Activated naive CD4-positive, alpha-beta T cell treated with anti-CD3 and anti-CD28 coated beads, Interleukin-2, amount 50 U/mL, for 16 hours (primary cell): Measurements from ENCODE around the gene INTS12.

Experiments
- DNase-seq: peaks from one replicate; pipeline ENCODE4 v3.0.0-alpha.2; 2020

INTS12 gene

DNA sequence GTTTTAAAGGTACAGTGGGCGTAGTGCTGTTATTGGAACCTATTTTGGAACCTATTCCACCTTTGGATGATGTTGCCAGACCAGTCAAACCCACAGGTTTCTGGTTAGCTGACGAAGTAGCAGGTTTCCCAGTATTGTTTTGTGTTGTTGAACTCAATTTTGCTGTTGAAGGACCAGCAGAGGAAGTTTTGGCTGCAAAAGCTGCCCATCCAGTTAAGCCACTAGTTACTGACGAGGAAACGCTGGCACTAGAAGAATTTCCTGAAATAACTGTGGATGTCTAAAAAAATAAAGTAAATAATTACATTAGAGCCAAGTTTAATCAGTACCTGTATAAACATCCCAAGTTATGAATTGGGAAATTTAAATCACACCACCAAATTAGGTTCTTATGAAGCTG, 25.5 kb downstream of the INTS12 start:
- DNase-seq: no peak

DNA sequence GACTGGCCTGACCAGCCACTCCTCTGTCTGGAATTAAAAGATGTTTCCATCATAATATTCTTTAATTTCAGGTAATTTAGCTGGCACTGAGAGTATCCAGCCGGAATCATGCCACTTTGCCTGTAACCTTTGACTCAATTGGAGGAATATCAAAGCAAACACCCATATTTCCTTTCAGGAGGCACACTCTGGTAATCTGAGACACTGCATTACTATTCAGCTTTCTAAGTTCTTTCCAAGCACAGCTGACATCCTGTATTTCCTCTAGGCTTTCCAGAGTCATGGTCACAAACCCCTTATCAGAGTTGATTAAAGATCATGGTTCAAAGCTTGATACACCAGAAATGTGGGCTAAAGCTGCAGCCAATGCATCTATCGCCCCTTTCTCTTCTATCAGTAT, 29.3 kb downstream of the INTS12 start:
- DNase-seq: no peak

DNA sequence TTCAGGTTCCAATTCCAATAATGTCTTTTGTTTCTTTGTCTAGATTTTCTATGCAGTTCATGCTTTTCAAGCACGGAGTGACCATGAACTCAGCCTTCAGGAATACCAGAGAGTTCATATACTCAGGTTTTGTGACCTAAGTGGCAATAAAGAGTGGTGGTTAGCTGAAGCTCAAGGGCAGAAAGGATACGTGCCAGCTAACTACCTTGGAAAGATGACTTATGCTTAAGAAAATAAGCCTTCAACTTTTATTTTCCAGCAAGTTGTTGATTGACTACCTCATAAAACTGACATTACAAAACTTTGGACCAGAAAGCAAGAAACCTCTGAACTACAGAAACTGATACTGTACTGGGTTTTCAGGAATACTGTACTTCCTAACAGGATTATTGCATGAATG, 30.8 kb downstream of the INTS12 start:
- DNase-seq: no peak

DNA sequence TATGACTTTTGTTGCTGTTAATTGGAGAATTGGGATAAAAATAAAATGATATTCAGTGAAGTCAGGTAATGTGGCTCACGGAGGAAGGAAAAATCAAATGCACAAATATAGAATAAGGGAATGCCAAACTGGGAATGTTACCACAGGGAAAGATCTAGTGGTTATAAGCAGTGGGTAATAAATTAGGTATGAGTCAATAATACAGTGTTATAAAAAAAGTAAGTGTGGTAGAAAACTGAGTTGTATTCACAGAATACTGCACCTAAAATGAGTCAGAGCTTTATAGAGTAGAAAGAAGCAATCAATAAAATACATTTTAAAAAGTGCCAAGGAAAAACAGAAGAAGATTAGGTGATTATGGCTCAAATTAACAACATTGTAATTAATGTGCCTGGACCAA, 34.5 kb downstream of the INTS12 start:
- no peak for DNase-seq

DNA sequence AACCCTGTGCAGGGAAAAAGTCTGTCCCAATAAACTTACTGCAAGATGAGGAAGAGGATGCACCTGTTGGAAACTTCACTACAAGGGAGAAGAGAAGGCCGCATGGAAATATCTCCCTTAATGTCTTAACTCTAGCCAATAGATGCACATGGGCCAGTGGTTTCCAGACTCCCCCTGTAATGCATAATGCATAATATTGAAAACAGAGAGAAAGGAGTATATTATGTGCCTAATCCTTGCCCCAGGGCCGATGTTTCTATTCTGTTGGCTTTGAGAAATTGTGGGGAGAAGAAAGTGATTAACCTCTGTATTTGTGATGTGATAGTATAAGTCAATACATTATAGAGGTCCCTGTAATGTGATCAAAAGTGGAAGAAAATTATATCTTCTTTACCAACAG, 37.2 kb downstream of the INTS12 start:
- DNase-seq: no peak

DNA sequence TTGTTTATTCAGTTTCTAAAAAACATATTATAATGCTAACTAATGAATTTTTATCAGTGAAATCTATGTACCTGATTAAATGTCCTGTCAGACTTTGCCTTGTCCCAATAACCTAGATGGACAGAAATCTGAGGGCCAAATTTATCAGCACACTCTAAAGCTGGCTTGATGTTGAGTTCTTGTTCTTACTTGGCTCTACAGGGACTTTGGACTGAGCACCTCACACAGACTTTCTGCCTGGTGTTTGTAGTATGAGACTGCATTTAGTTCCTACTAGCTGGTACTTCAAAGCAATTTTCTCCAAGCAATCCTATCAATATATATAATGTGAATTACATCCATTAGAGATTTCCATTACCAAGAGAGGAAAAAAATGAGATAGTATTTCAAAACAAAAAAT, 37.8 kb downstream of the INTS12 start:
- DNase-seq: no peak

DNA sequence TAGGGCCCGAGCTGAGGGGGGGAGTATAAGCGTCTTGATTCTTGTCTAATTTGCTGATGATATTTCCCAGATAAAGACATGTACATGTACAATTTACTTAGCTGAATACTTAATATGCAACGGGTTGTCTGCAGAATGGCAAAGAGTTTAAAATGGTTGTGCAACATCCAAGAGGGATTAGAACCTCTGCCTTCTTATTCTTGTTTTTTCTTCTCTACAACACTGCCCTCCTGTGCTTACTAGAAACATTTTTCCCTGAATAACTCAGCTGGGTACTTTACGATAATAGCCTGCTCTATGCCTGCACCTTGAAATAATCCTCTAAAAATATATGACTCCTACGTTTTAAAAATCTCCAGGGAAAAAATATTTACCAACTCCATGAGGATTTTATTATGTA, 41.8 kb downstream of the INTS12 start:
- DNase-seq: no peak

DNA sequence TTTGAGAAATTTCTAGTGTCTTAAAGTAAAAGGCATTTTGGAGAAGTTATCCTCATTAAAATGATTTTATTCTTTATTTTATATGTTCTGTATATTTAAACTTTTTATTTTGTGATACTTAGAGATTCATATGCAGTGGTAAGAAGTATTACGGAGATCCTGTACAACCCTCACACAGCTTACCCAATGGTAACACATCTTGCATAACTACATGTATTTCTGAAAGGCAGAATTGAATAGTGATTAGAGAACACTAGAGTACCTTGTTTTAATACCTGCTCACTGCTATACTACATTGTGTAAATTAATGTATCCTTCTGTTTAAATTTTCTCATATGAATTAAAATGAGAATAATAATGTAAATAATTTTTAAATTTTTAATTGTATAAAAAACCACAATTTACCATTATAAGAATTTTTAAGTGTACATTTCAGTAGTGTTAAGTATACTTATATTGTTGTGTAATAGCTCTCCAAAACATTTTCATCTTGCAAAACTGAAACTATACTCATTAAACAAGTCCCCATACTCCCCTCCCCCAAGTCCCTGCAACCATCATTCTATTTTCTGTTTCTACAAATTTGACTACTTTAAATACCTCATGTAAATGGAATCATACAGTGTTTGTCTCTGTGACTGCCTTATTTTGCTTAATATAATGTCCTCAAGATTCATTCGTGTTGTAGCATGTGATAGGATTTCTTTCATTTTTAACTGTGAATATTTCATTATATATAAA, 45.4 kb downstream of the INTS12 start:
- DNase-seq: no peak

DNA sequence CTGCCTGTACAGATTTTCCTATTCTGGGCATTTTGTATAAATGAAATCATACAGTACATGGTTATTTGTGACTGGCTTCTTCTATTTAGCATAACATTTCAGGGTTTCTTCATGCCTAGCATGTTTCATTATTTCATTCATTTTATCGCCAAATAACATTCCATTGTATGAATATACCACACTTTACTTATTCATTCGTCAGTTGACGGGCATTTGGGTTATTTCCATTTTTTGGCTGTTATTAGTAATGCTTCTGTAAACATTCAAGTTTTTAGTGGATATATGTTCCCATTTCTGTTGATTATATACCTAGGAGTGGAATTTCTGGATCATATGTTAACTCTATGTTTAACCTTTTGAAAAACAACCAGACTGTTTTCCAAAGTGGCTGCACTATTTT, 47.5 kb downstream of the INTS12 start:
- DNase-seq: no peak

DNA sequence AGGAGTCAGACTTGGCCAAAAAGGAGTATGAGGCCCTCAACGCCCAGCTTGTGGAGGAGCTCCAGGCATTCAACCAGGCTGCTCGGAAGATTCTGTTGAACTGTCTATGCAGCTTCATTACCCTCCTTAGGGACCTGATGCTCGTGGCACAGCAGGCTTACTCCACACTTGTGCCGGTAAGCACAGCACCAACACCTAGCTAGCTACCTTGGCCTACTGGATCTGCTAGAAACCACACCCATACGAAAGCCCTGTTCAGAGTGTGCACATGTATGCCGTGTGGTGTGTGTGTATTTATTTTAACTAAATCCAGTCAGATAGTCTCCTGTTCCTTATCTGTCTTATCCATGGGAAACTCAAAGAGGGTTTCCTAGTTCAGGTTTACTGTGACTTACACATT, 49.3 kb downstream of the INTS12 start:
- DNase-seq: no peak

DNA sequence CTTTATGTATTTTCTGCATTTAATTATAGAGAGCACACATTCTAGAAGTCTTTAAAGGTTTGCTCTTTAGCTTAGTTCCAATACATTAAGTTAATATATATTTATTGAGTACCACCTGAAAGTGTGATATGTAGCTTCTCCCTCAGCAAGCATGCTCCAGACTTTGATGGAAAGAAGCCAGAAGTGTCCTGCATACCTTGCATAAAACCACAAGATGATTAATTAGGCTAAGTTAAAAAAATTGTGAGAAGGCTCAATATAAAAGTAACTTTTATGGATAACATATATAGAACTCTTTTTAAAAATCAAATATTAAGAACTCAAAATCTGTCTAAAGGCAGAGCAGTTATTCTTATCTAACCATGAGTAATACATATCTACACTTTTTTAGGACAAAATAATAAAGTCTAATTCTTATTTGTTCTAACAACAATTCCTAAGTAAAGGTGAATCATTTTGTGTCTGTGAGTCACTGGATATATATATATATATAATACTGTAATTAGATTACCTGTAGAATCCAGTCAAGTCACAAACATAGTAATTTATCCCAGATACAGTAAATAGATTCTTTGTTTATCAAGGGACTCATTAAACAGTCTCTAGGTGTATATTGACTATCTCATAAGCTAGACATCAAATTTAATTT, 51.2 kb downstream of the INTS12 start:
- no peak for DNase-seq

DNA sequence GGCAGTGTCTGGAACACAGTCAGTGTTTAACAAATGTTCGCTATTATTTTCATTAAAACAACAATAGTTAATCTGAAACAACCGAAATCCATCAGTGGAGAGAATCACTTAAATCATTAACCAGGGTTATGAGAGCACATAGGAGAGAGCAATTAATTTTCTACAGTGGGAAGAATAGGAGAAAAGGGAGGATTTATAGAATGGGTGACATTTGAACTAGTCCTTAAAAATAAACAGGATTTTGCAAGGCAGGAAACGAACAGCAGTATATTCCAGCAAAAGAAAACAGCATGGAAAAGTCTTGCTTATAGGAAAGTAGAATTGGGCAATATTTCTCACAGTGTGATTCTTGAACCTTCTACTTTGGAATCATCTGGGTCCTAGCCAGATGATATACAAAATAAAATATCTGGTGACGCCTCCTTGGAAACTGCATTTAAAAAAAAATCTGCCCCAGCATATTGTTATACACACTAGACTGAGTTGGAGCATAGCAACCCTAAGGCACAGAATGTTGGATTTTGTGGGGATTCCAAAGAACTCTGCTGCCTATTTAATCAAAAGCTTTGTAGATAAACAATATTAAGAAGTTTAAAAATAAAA, 56.1 kb downstream of the INTS12 start:
- DNase-seq: no peak

DNA sequence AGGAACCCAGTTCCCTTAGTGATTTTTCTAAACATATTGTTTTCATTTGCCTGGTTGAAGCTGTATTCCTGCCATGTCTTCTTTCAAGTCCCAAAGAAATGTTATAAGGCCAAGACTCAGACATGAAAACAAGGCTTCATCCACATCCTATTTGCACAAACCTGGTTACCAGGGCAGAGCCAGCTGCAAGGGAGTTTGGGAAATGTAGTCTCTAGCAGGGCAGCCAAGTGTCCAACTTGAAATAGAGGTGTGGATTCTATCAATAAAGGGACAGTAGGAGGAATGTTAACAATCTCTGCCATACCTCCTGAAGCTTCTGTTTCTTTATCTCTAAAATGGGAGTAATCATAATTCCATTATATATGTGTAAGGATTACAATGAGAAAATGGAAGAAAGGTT, 56.6 kb downstream of the INTS12 start:
- DNase-seq: no peak

DNA sequence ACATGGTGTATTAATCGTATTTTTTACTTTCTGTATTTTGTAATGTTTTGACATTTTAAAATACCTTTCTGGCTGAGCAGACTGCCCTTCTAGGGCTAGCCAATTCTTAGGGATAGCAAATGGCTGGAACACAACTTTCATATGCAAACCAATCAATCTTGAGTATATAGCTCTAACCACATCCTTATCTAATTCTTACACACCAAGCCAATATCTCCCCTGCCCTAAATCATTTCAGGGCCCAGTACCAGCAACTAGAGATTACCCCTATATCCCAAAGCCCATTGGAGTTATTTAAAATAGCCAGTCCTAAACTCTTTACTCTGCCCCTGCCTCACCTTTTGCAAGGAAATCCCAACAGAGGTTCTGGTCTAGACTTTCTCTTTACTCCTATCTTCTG, 58.3 kb downstream of the INTS12 start:
- no peak for DNase-seq

DNA sequence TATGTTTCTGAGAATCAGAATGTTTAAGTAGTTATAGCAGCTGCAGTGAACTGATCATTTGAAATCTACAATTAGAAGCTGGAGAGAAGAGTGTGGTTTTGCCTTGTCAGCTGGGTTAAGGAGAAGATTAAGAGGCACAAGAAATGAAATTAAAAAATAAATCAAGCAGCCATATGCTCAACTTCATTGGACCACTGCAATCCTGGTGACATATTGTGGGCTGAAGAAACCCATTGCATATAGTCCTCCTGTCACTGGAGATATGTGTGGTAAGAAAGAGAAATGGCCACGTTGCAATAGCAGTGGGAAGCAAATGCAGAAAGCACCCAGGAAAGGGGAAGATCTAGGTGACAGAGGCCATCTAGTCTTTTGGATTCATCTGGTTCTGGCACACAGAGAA, 63.0 kb downstream of the INTS12 start:
- no peak for DNase-seq

DNA sequence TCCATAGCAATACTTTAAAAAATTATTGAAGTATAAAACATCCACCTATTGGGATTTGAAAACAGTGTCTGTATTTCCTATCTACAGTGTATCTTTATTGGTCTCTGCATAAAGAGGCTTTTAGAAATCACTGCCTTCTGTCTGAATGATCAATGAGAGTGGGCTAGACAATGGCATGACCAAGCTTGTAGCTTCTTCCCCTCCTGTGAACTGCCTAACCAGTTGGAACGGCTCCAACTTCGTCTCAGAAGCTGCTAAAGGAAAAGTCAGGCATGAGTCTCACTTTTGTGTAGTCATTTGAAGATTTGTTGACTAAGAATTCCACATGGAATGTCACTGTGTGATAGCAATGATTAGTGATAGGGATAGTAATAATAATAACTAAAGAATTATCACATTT, 64.2 kb downstream of the INTS12 start:
- no peak for DNase-seq

DNA sequence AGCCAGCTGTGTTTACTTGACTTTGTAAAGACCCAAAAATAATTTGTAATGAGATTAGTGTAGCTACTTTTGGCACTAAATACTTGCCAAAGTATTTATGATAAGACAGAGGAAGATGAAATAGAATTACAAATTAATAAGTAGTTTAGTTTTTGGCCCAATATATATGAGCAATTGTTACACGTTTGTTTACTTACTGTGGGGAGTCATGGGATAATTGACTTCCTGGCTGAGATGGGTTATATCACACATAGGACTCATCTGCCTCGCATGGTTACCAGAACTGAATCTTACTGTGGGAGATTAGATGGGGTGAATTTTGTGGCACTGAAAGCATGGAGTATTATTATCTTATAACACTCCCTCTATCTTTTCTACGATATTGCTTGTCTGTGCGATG, 66.6 kb downstream of the INTS12 start:
- no peak for DNase-seq

DNA sequence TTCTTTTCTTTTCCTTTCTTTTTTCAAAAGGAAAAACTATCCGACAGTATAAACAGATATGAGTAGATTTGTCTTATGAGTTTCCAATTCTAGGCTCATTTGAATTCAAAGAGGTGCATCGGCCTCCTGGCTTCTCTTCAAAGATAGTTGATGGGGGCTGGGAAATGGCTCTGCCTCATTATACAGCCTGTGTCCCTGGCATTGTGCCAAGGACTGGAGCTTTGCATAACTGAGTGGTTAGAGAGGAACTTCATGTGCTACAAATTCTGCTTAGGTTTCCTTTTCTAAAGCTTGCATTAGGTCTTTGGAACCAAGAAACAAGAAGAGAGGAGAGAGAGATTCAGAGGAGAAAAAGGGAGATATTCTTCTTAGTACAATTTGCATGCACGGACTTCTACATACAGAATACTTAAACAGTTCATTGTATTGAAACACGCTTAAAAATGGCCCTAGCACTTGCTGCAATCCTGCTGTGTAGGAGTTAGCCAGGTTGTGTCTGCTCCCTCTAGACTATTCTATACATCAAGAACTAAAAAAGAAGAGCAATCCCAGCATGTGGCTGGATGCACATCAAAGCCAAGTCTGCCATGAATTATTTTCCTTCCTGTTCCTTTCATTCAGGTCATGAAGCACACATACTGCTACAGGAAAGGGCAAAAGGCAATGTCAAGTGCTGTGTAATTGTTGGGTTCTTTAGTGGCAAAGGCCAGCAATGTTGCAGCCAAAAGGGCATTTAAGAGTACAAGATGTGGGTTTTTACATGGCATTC, 70.9 kb downstream of the INTS12 start:
- no peak for DNase-seq

DNA sequence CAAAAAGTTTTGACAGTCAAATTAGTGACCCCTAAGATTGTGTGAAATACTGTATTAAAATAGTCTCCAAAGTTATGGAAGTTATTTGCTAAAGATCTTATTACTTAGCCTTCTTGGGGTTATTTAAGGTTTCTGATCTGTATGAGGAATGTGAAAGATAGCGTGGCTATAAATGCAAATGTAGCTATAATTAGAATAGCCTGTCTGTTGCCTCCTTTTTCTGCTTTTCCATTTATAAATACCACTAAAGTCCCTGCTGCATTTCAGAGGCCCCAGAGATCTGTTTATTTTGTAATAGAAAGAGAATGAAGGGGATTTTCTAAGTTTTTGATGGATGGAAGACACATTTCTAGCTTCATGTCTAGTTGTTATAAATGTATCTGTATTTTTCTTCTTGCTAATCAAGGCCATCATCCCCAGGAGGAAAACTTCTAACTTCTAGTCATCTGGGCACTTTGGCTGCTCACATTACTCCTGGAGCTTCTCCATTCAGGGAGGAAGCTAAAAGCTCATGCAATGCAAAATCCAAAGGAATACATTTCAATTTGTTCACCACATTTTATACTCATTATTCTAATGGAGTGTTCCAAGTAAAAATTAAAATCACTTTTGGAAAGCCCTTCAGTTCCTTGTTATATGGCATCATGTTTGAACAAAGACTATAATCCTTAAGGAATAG, 73.9 kb downstream of the INTS12 start:
- DNase-seq: no peak

DNA sequence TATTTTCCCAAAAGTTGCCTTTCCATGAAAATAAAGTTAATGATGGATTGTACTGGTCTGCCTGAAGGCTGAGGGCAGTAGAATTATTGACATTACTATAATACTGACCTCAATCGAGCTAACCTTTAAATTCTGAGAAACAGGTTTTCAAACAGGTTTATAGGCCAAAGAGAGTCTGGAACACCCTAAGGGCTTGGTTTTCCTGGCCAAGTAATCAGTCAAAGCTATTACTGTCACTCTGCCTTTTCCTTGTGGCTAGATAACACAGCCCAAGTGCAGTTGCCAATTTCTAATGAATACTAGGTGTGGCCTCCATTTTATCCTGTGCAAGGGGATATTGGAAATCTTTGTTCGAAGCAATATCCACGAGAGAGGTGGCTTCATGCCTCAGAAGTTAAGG, 75.2 kb downstream of the INTS12 start:
- DNase-seq: no peak
